ENCODE data around the gene DNAJC4. TPM values are rescaled to one million over a fixed set of nuclear protein-coding genes. Genes with fewer than 3 reads are reported as not detected.

Gene DNAJC4, protein sequence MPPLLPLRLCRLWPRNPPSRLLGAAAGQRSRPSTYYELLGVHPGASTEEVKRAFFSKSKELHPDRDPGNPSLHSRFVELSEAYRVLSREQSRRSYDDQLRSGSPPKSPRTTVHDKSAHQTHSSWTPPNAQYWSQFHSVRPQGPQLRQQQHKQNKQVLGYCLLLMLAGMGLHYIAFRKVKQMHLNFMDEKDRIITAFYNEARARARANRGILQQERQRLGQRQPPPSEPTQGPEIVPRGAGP
- total RNA-seq: 31.1 TPM
- polyA plus RNA-seq (ENCODE audit: insufficient read depth, low read depth, low replicate concordance): 102 TPM
- long read RNA-seq, donor 1, partial matches to known transcripts: 20 of 24 reads
- long read RNA-seq, donor 1, other reads (novel, unspliced or antisense): 0 of 24 reads
- long read RNA-seq, donor 2, partial matches to known transcripts: 17 of 19 reads
- long read RNA-seq, donor 2, other reads (novel, unspliced or antisense): 0 of 19 reads
- long read RNA-seq, donor 3, partial matches to known transcripts: 18 of 20 reads
- long read RNA-seq, donor 3, other reads (novel, unspliced or antisense): 0 of 20 reads
- long read RNA-seq, donor 4, partial matches to known transcripts: 8 of 9 reads
- long read RNA-seq, donor 4, other reads (novel, unspliced or antisense): 0 of 9 reads
- long read RNA-seq, donor 5: 0 reads
- long read RNA-seq, donor 6, partial matches to known transcripts: 13 of 17 reads
- long read RNA-seq, donor 6, other reads (novel, unspliced or antisense): 0 of 17 reads
- long read RNA-seq, donor 7, partial matches to known transcripts: 30 of 52 reads
- long read RNA-seq, donor 7, other reads (novel, unspliced or antisense): 21 of 52 reads
- long read RNA-seq, donor 8, partial matches to known transcripts: 11 of 14 reads
- long read RNA-seq, donor 8, other reads (novel, unspliced or antisense): 0 of 14 reads
- long read RNA-seq, donor 9, partial matches to known transcripts: 16 of 18 reads
- long read RNA-seq, donor 9, other reads (novel, unspliced or antisense): 0 of 18 reads
- long read RNA-seq, donor 10, partial matches to known transcripts: 5 of 7 reads
- long read RNA-seq, donor 10, other reads (novel, unspliced or antisense): 0 of 7 reads

DNA sequence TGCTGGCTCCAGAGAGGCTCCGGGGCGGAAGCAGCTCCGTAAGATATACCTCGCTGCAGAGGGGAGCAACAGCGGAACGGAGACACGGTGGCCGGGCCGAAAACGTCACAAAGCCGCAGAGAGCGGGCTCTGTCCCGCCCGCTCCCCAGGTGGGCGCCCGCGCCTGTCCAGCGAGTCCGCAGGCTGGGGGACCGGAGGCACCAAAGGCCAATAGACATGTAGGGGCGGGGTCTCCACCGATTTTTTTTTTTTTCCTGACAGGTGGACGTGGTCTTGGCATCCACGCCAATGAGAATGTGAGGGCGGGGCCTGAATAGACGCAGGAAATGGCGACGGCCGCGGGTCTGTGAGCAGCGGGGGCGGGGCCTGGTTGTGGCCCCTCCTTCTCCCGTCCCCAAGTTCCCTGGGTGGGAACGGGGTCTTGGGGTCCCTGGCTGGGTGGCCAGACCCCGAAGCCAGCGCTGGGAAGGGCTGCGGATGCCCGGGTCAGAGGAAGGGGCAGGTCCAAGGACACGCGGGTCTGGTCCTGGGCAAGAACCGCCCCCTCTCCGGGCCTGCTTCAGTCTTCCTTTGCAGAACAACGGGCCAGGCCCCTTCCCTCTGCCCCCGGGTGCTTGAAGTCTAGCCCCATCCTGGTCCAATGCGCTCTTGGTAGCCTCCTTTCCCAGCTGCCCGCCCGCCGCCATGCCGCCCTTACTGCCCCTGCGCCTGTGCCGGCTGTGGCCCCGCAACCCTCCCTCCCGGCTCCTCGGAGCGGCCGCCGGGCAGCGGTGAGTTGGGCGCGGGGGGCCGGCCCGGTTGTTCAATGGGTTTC, at the start of gene DNAJC4:
DNAJC4 (plus strand) TSS at position 378 of the 814 bp plus-strand sequence; CDS start at position 685, 307 bp downstream.
- DNase-seq: peak; percentile 96 to 99 (median 98)
- Histone ChIP-seq H3K36me3 (ENCODE audit: control insufficient read depth in 2 of 3, insufficient read depth in 3 of 3, low read length in 3 of 3) (no peaks in the 10 kb centered on the region), H3K4me1 (ENCODE audit: control insufficient read depth in 2 of 3, insufficient read depth in 2 of 3, low read depth in 1 of 3, low read length in 3 of 3) (peaks cover 0 to 39% (median 29%) of the 10 kb centered on the region in 3 donors), H3K9ac (ENCODE audit: low read length in 3 of 3) (peak within 1 kb of the TSS; percentile 62 to 78 (median 77)), H3K27ac (ENCODE audit: low read depth in 2 of 2, low read length in 2 of 2) (peak within 1 kb of the TSS; percentile 89 to 96), H3K27me3 (ENCODE audit: control insufficient read depth, insufficient read depth, low read length) (no peaks in the 10 kb centered on the region), H3K9me3 (ENCODE audit: control insufficient read depth in 2 of 3, insufficient read depth in 1 of 3, low read length in 3 of 3) (no peaks in the 10 kb centered on the region), H3K4me3 (ENCODE audit: low read length in 3 of 3) (peak within 1 kb of the TSS; percentile 51 to 77 (median 73))
- intact Hi-C loops (cut with DNase I): no loop called here
- TF ChIP-seq, protein P1, sequence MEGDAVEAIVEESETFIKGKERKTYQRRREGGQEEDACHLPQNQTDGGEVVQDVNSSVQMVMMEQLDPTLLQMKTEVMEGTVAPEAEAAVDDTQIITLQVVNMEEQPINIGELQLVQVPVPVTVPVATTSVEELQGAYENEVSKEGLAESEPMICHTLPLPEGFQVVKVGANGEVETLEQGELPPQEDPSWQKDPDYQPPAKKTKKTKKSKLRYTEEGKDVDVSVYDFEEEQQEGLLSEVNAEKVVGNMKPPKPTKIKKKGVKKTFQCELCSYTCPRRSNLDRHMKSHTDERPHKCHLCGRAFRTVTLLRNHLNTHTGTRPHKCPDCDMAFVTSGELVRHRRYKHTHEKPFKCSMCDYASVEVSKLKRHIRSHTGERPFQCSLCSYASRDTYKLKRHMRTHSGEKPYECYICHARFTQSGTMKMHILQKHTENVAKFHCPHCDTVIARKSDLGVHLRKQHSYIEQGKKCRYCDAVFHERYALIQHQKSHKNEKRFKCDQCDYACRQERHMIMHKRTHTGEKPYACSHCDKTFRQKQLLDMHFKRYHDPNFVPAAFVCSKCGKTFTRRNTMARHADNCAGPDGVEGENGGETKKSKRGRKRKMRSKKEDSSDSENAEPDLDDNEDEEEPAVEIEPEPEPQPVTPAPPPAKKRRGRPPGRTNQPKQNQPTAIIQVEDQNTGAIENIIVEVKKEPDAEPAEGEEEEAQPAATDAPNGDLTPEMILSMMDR (IDR thresholded peaks at IDR 0.05; ENCODE audit: borderline replicate concordance, extremely low read depth, insufficient read depth): no peak
- peak; percentile 44 for FAIRE-seq

DNA sequence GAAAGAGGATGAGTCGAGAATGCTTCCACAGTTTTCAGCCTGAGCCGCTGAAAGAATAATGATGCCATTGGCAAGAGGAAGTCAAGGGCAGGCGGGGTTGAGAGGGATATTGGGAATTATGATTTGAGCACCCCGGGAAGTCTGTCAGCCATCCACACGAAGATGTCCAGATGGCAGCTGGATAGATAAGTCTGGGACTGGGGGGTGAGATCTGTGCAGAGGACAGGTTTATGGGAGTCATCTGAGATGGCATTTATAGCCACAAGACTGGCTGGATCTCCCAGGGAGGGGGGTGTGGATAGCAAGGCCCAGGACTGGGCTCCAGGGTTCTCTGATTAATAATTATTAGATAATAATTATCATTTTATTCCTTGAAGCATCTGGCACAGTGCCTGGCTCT, 49.5 kb upstream of the DNAJC4 start:
- no peaks in the 10 kb centered on the region for H3K36me3 ChIP-seq (ENCODE audit: control insufficient read depth in 2 of 3, insufficient read depth in 3 of 3, low read length in 3 of 3)
- no peaks in the 10 kb centered on the region for H3K9me3 ChIP-seq (ENCODE audit: control insufficient read depth in 2 of 3, insufficient read depth in 1 of 3, low read length in 3 of 3)
- intact Hi-C loops (cut with DNase I): no loop called here
- TF ChIP-seq, protein P1 (IDR thresholded peaks at IDR 0.05; ENCODE audit: borderline replicate concordance, extremely low read depth, insufficient read depth): no peak
- no peak for DNase-seq
- no peak overlapping the region for H3K9ac ChIP-seq (ENCODE audit: low read length in 3 of 3)
- FAIRE-seq: no peak
- no peaks in the 10 kb centered on the region for H3K27me3 ChIP-seq (ENCODE audit: control insufficient read depth, insufficient read depth, low read length)
- no peak overlapping the region for H3K4me3 ChIP-seq (ENCODE audit: low read length in 3 of 3)
- peaks cover 0 to 23% (median 16%) of the 10 kb centered on the region in 3 donors for H3K4me1 ChIP-seq (ENCODE audit: control insufficient read depth in 2 of 3, insufficient read depth in 2 of 3, low read depth in 1 of 3, low read length in 3 of 3)
- H3K27ac ChIP-seq (ENCODE audit: low read depth in 2 of 2, low read length in 2 of 2): no peak overlapping the region
